ENCODE results near the gene GFER.
A peak's percentile ranks its signal among the peaks of the same experiment; 100 is the strongest.
"Not testable (repeated sequence)": the region's sequence is repeated elsewhere in the genome, so short reads cannot be mapped to it uniquely, and the experiment has no call there.

The GFER gene

DNA sequence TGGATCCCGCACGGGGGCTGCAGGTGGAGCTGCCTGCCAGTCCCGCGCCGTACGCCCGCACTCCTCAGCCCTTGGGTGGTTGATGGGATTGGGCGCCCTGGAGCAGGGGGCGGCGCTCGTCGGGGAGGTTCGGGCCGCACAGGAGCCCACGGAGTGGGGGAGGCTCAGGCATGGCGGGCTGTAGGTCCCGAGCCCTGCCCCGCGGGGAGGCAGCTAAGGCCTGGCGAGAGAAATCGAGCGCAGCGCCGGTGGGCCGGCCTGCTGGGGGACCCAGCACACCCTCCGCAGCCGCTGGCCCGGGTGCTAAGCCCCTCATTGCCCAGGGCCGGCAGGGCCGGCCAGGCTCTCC lies 25.9 kb upstream of the GFER start:
- not testable (repeated sequence) for DNase-seq

DNA sequence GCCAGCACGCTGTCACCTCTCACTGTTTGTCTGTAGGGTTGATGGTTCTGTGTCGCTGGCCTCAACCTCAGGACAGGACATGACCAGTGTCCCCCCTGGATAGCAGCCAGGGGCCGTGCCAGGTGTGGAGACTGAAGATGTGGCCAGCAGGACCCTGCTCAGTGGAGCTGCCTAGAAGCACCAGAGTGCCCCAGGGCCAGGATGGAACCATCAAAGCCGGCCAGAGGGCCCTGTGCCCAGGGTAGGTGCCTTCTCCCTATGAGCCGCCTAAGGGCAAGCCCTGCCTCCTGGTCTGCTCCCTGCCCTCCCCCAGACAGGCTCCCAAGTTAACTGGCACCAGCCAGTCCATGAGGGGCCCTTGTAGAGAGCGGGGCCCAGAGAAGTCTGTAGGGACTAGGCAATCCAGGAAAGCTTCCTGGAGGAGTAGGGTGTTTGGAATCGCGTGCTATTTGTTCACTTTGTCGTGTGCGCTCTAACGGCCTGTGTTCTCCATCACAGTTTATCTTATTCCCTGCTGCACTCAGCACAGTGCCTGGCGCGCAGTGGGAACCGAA lies 25.2 kb upstream of the GFER start:
- no peak for DNase-seq

GRCh38 chr16:1959269-1960039 lies 24.5 kb upstream of the GFER start, which contains the start of gene NDUFB10:
Gene NDUFB10 (plus strand): TSS chr16:1959538. CDS start chr16:1959625, 87 bp downstream.
- peak; percentile 64 to 82 for DNase-seq

DNA sequence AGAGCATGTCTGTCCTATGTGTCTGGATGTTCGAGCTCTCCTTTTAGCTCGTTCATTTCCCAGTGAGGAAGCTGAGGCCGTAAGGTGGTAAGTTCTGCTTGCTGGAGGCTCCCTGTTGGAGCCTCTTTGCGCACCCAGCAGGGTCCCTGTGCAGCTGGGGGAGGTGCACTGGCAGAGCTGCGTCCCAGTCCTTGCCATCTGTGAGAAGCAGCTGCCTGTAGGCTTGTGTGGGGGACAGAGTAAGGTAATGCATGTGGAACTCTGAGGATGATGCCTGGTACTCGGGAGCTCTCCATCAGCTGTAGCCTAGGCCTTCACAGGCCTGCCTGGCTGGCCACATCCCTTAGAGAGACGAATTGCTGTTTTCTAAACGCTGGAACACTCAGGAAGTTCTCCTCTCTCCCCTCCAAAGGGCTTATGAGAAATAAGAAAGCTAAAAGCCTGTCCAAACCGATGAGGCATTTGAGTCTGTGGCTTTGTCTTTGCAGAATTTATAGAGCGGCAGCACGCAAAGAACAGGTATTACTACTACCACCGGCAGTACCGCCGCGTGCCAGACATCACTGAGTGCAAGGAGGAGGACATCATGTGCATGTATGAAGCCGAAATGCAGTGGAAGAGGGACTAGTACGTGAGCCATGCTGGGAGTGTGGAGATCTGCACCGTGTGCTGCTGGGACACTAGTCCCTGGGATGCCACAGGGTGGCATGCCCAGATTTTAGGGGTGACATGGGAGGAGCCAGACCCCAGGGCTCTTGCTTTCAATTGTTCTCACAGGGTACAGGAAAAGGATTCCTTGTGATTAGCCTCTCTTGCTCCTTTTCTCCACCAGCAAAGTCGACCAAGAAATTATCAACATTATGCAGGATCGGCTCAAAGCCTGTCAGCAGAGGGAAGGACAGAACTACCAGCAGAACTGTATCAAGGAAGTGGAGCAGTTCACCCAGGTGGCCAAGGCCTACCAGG lies 23.0 kb upstream of the GFER start:
- DNase-seq = no peak

- DNase-seq = no peak
These were observed 22.3 kb upstream of the GFER start for GRCh38 chr16:1961651-1962067.

DNA sequence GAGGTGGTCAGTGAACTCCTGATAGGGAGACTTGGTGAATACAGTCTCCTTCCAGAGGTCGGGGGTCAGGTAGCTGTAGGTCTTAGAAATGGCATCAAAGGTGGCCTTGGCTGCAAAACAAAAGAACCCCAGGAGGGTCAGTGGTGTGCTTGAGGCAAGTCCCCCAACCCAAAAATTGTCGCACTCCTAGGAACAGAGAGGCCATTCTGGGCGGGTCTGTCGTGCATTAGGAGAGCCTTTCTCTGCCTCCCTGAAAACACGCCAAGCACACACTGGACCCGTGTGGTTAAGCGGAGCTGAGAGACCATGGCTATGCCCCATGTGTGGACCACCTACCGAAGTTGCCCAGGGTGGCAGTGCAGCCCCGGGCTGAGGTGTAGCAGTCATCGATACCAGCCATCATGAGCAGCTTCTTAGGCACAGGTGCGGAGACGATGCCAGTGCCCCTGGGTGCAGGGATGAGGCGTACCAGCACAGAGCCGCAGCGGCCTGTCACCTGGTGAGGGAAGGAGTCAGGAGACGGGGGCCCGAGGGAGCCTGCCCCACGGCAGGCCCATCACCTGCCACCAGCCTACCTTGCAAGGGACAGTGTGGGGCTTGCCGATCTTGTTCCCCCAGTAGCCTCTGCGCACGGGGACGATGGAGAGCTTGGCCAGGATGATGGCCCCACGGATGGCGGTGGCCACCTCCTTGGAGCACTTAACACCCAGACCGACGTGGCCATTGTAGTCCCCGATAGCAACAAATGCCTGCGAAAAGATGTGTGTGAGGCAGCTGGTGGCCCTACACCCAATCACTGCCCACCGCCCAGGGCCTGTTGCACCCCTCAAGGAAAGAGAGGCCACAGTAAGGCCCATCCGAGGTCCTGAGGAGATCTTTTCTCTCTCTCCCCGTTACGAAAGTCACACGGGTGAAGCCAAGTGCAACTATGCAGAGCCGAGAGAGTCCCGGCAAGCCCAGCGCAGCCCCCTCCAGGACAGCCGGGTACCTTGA lies 21.5 kb upstream of the GFER start:
- DNase-seq = not testable (repeated sequence)

GRCh38 chr16:1963806-1964505 lies 20.0 kb upstream of the GFER start:
- DNase-seq = no peak

GRCh38 chr16:1964506-1965395 lies 19.2 kb upstream of the GFER start, which contains the start of gene RPS2:
Gene RPS2 (minus strand): TSS chr16:1964826. CDS start chr16:1964625, 201 bp downstream.
- DNase-seq = peak; percentile 96 to 99

DNA sequence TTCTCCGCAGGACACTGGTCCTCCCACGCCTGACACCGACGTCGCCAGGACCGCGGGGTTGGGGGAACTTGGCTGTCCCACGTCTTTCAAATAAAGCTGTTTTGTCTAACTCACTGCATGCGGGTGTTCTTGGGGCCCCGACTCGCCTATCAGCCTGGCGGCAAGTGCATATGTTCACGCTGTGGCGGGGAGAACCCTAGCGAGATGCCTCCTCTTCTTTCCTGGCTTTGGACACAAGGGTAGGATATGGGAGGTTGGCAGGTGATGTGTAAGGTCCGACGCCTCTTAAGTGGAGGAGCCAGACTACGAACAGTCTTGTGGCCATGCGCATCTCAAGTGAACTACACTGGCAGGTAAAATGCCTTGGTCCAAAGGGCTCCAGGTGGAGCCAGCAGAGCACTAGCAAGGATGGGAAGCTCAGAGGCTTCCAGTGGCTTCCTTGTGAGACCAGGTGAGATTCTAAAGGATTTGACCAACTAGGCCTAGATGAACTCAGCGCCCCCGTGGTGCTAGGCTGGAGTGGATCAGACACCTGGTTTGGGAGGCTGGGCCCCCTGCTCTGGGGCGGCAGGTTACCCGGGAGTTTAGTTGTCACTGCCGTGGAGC lies 18.5 kb upstream of the GFER start:
- DNase-seq = no peak

- DNase-seq = no peak
These were observed 17.5 kb upstream of the GFER start, which contains the start of gene RNF151 for GRCh38 chr16:1966460-1966859. Gene RNF151 (plus strand): TSS chr16:1966856. CDS start chr16:1966882, 26 bp downstream.

DNA sequence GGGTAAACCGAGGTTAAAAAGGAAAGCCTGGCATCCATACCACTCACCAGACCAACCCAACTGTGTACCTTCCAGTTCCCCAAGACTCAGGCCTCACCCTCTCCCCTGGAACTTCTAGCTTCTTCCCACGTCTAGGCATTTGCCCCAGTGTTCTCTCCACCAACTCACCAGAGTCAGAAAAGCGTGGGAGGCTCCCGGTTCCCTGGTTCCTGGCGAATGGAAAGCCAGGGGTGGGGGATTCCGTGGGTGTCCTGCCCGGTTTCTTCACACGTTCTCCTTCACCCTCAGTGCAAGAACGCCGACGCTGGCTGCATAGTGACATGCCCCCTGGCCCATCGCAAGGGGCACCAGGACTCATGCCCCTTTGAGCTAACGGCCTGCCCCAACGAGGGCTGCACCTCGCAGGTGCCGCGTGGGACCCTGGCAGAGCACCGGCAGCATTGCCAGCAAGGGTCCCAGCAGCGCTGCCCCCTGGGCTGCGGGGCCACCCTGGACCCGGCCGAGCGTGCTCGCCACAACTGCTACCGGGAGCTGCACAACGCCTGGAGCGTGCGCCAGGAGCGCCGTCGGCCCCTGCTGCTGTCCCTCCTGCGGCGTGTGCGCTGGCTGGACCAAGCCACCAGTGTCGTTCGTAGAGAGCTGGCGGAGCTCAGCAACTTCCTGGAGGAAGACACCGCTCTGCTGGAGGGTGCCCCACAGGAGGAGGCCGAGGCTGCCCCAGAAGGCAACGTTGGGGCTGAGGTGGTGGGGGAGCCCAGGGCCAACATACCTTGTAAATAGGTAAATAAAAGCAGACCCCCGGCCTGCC lies 15.6 kb upstream of the GFER start:
- DNase-seq = no peak

- DNase-seq = peak; percentile 91 to 93
These were observed 12.1 kb upstream of the GFER start, which contains the start of gene TBL3 for GRCh38 chr16:1971796-1972489. Gene TBL3 (plus strand): TSS chr16:1972053. CDS start chr16:1972165, 112 bp downstream.

GRCh38 chr16:1972490-1972877 lies 11.5 kb upstream of the GFER start:
- no peak for DNase-seq

DNA sequence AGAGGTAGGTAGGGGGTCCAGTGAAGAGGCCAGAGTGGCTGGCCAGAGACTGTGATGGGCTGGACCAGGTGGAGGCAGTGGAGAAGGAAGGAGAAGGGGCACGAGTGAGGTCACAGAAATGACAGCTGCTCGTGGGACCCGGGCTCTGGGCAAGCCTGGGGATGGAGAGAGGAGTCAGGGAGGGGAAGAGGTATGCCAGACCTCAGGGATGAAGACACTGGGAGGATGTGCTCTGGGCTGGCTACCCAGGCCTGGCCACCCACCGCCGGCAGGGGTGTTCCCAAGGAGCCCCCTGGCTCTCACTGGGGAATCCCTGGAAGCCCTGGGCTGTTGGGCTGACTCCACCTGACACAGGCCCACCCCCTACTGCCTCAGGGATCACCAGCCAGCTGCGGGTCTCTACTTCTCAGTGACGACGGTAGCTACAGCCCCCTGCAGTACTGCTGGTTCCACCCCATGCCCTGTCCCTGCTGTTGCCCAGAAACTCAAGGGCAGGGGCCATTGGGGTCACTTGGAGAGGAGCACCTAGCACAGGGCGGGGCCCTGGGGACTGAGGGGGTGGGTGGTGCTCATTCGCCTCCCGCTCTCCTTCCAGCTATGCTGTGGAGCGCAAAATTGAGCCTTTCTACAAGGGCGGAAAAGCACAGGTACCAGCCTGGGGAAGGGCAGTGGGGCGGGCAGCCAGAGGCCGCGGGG lies 10.4 kb upstream of the GFER start:
- DNase-seq = no peak

DNA sequence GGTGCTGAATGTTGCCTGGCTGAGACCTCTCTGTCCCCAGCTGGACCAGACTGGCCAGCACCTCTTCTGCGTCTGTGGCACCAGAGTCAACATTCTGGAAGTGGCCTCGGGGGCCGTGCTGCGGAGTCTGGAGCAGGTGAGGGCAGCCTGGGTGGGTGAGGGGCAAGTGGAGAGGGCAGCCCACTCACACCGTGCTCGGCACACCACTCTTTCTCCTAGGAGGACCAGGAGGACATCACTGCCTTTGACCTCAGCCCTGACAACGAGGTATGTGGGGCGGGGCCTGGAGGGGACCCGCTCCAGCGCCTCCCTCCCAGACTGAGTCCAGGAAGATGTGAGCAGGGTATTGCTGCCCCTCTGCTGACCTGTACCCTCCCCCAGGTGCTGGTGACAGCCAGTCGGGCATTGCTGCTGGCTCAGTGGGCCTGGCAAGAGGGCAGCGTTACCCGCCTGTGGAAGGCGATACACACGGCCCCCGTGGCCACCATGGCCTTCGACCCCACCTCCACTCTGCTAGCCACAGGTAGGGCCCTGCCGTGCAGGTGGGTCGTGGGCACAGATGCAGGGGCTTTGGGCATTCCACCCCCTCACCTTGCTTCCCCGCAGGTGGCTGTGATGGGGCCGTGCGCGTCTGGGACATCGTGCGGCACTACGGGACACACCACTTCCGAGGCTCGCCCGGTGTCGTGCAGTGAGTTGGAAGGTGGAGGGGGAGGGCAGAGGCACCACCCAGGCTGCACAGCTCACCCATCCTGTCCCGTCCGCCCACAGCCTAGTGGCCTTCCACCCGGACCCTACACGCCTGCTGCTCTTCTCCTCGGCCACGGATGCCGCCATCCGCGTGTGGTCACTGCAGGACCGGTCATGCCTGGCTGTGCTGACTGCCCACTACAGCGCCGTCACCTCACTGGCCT lies 9.6 kb upstream of the GFER start:
- no peak for DNase-seq

All from bone marrow (tissue), 2 donors.